ENCODE measurements around the gene DDX25. TPM values are rescaled to one million over a fixed set of nuclear protein-coding genes. Genes with fewer than 3 reads are reported as not detected.
A peak's percentile ranks its signal among the peaks of the same experiment; 100 is the strongest.

DDX25 gene
- total RNA-seq, 4 donors from 2014 or later: 0.08 TPM; not detected in 3

DNA sequence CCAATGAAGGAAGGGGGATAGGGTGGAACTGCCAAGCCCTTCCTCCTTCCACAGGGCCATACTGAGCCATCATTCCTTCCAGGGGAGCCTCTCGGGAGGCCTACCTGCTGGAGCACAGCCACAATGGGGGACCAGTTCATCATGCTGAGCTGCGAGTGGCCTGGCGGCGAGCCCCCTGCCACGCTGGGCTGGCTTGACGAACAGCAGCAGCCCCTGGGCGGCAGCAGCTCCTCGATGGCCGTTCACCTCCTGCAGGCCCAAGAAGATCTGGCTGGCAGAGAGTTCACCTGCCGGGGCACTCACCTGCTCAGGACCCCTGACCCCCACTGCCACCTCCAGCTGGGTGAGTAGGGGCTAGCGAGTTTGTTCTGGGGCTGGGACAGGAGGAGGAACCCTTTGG, 47.4 kb downstream of the DDX25 start:
- peaks cover 0 to 34% (median 21%) of the 10 kb centered on the region in 3 donors for H3K4me1 ChIP-seq
- H3K27ac ChIP-seq: peak overlapping the region in 3 of 4 donors; percentile 59 to 64 (median 64)
- TF ChIP-seq POLR2AphosphoS5 (IDR thresholded peaks at IDR 0.05): no peak
- TF ChIP-seq, protein P1, sequence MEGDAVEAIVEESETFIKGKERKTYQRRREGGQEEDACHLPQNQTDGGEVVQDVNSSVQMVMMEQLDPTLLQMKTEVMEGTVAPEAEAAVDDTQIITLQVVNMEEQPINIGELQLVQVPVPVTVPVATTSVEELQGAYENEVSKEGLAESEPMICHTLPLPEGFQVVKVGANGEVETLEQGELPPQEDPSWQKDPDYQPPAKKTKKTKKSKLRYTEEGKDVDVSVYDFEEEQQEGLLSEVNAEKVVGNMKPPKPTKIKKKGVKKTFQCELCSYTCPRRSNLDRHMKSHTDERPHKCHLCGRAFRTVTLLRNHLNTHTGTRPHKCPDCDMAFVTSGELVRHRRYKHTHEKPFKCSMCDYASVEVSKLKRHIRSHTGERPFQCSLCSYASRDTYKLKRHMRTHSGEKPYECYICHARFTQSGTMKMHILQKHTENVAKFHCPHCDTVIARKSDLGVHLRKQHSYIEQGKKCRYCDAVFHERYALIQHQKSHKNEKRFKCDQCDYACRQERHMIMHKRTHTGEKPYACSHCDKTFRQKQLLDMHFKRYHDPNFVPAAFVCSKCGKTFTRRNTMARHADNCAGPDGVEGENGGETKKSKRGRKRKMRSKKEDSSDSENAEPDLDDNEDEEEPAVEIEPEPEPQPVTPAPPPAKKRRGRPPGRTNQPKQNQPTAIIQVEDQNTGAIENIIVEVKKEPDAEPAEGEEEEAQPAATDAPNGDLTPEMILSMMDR (IDR thresholded peaks at IDR 0.05): no peak
- TF ChIP-seq POLR2A (IDR thresholded peaks at IDR 0.05): no peak
- TF ChIP-seq EP300 (IDR thresholded peaks at IDR 0.05): no peak
- no peak for ATAC-seq
- no peaks in the 10 kb centered on the region for H3K27me3 ChIP-seq
- H3K9me3 ChIP-seq: no peaks in the 10 kb centered on the region
- WGBS, 2 donors (ENCODE audit: low coverage in 1 of 2): 0% methylated on average over 1 of the region's 11 CpGs; no CpG with 5 or more reads in 1 of the 2 donors
- no peak overlapping the region for H3K4me3 ChIP-seq
- peaks cover 0 to 13% of the 10 kb centered on the region in 2 donors for H3K36me3 ChIP-seq

DNA sequence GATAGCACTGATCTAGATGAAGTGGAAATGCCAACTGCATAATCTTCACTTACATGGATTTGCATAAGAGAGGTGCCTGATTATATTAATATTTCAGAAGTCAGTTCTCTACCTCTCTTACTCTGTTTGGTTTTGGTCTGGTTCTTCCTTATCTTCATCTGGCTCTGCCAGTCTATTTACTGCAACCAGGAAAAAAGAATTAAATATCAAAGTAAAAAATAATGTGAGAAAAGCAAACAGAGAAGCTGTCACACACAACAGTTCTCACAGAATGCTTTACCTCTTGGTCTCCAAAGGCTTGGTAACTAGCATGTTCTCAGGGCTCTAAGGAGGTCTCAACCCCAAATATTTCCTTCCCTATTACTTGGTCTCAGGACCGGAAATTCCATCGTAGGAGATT, 48.3 kb downstream of the DDX25 start:
- peak overlapping the region in 1 of 4 donors; percentile 64 for H3K27ac ChIP-seq
- H3K9me3 ChIP-seq: no peaks in the 10 kb centered on the region
- WGBS, 2 donors (ENCODE audit: low coverage in 1 of 2): 42 to 44% methylated on average over 2 of the region's 2 CpGs
- no peaks in the 10 kb centered on the region for H3K27me3 ChIP-seq
- ATAC-seq: no peak
- peaks cover 0 to 14% of the 10 kb centered on the region in 2 donors for H3K36me3 ChIP-seq
- no peak for TF ChIP-seq POLR2A (IDR thresholded peaks at IDR 0.05)
- TF ChIP-seq EP300 (IDR thresholded peaks at IDR 0.05): no peak
- no peak for TF ChIP-seq POLR2AphosphoS5 (IDR thresholded peaks at IDR 0.05)
- TF ChIP-seq, protein P1 (IDR thresholded peaks at IDR 0.05): no peak
- no peak overlapping the region for H3K4me3 ChIP-seq
- H3K4me1 ChIP-seq: peaks cover 0 to 38% (median 21%) of the 10 kb centered on the region in 3 donors

- no peak overlapping the region for H3K4me3 ChIP-seq
- H3K9me3 ChIP-seq: no peaks in the 10 kb centered on the region
- peaks cover 0 to 18% of the 10 kb centered on the region in 2 donors for H3K36me3 ChIP-seq
- H3K27me3 ChIP-seq: no peaks in the 10 kb centered on the region
- H3K4me1 ChIP-seq: peaks cover 0 to 38% (median 21%) of the 10 kb centered on the region in 3 donors
- peak; percentile 66 for ATAC-seq
- 5 to 23% methylated on average over 2 to 3 of the region's 7 CpGs for WGBS, 2 donors (ENCODE audit: low coverage in 1 of 2)
- TF ChIP-seq POLR2A (IDR thresholded peaks at IDR 0.05) (no peak), POLR2AphosphoS5 (IDR thresholded peaks at IDR 0.05) (peak; percentile 61), EP300 (IDR thresholded peaks at IDR 0.05) (no peak)
- peak overlapping the region in 2 of 4 donors; percentile 13 to 64 for H3K27ac ChIP-seq
Observed at GRCh38 chr11:125952973-125953372, 48.7 kb downstream of the DDX25 start.

GRCh38 chr11:125953401-125953935, 49.2 kb downstream of the DDX25 start:
- peaks cover 0 to 38% (median 21%) of the 10 kb centered on the region in 3 donors for H3K4me1 ChIP-seq
- ATAC-seq: no peak
- TF ChIP-seq EP300 (IDR thresholded peaks at IDR 0.05) (no peak), POLR2A (IDR thresholded peaks at IDR 0.05) (no peak), POLR2AphosphoS5 (IDR thresholded peaks at IDR 0.05) (no peak)
- TF ChIP-seq, protein P1 (IDR thresholded peaks at IDR 0.05): no peak
- H3K27ac ChIP-seq: peak overlapping the region in 2 of 4 donors; percentile 13 to 52
- peaks cover 0 to 20% of the 10 kb centered on the region in 2 donors for H3K36me3 ChIP-seq
- H3K4me3 ChIP-seq: no peak overlapping the region
- no peaks in the 10 kb centered on the region for H3K27me3 ChIP-seq
- WGBS, 2 donors (ENCODE audit: low coverage in 1 of 2): 40 to 93% methylated on average over 3 to 6 of the region's 20 CpGs
- H3K9me3 ChIP-seq: no peaks in the 10 kb centered on the region

- Histone ChIP-seq H3K9me3 (no peaks in the 10 kb centered on the region), H3K4me1 (peaks cover 0 to 38% (median 21%) of the 10 kb centered on the region in 3 donors), H3K27me3 (no peaks in the 10 kb centered on the region), H3K4me3 (no peak overlapping the region), H3K27ac (peak overlapping the region in 1 of 4 donors; percentile 52), H3K36me3 (peaks cover 0 to 27% of the 10 kb centered on the region in 2 donors)
- no peak for ATAC-seq
- TF ChIP-seq, protein P1 (IDR thresholded peaks at IDR 0.05): no peak
- TF ChIP-seq EP300 (IDR thresholded peaks at IDR 0.05) (no peak), POLR2AphosphoS5 (IDR thresholded peaks at IDR 0.05) (no peak)
- WGBS, 2 donors (ENCODE audit: low coverage in 1 of 2): 92 to 100% methylated on average over 2 to 5 of the region's 21 CpGs
Observed at GRCh38 chr11:125954123-125954944, 50.0 kb downstream of the DDX25 start.

Data from gastroesophageal sphincter (tissue), 4 donors.